ENCODE measurements around the gene ZNF594. TPM values are rescaled to one million over a fixed set of nuclear protein-coding genes. Genes with fewer than 3 reads are reported as not detected.
"Not testable (repeated sequence)": the region's sequence is repeated elsewhere in the genome, so short reads cannot be mapped to it uniquely, and the experiment has no call there.

The ZNF594 gene
- total RNA-seq, 1 experiment from 2014 or later = 10.1 TPM

- DNase-seq (ENCODE audit: low spot score); ATAC-seq; H3K9me3 Mint-ChIP-seq; H3K27me3 Mint-ChIP-seq (ENCODE audit: low read depth); POLR2A ChIA-PET; H3K36me3 Mint-ChIP-seq; CTCF ChIA-PET; H3K4me3 Mint-ChIP-seq; H3K4me1 Mint-ChIP-seq; H3K27ac Mint-ChIP-seq: not testable (repeated sequence)
Observed at GRCh38 chr17:5134571-5134970, 57.1 kb downstream of the ZNF594 start.

GRCh38 chr17:5133961-5134360 lies 57.7 kb downstream of the ZNF594 start:
- H3K27me3 Mint-ChIP-seq (ENCODE audit: low read depth); H3K4me1 Mint-ChIP-seq; POLR2A ChIA-PET; ATAC-seq; H3K9me3 Mint-ChIP-seq; DNase-seq (ENCODE audit: low spot score); H3K36me3 Mint-ChIP-seq; H3K4me3 Mint-ChIP-seq; H3K27ac Mint-ChIP-seq; CTCF ChIA-PET: not testable (repeated sequence)

GRCh38 chr17:5133311-5133710 lies 58.4 kb downstream of the ZNF594 start:
- ChIA-PET POLR2A (no interaction called here), CTCF (no interaction called here)
- no peak for DNase-seq (ENCODE audit: low spot score)
- no peak for ATAC-seq
- no peaks in the 10 kb centered on the region for H3K36me3 Mint-ChIP-seq
- no peak for TF ChIP-seq EMX1 (CRISPR knock-in tag; IDR thresholded peaks at IDR 0.05)
- no peak for TF ChIP-seq SP1 (CRISPR knock-in tag; conservative IDR thresholded peaks at IDR 0.05)
- no peak for TF ChIP-seq ZNF121 (CRISPR knock-in tag; IDR thresholded peaks at IDR 0.05)
- no peak for TF ChIP-seq ZNF423 (CRISPR knock-in tag; IDR thresholded peaks at IDR 0.05)
- TF ChIP-seq ZNF281 (CRISPR knock-in tag; IDR thresholded peaks at IDR 0.05) = no peak
- TF ChIP-seq NR1H2 (CRISPR knock-in tag; IDR thresholded peaks at IDR 0.05) = no peak
- no peak for TF ChIP-seq SOX15 (CRISPR knock-in tag; IDR thresholded peaks at IDR 0.05)
- no peak for TF ChIP-seq AFF4 (CRISPR knock-in tag; IDR thresholded peaks at IDR 0.05; ENCODE audit: borderline replicate concordance)
- no peak for TF ChIP-seq TEAD4 (CRISPR knock-in tag; IDR thresholded peaks at IDR 0.05)
- TF ChIP-seq ARID4B (CRISPR knock-in tag; IDR thresholded peaks at IDR 0.05; ENCODE audit: borderline replicate concordance) = no peak
- no peak for TF ChIP-seq USF1 (CRISPR knock-in tag; IDR thresholded peaks at IDR 0.05)
- H3K27ac Mint-ChIP-seq = no peak overlapping the region
- H3K4me1 Mint-ChIP-seq = no peaks in the 10 kb centered on the region
- no peak overlapping the region for H3K4me3 Mint-ChIP-seq
- no peaks in the 10 kb centered on the region for H3K9me3 Mint-ChIP-seq
- no peaks in the 10 kb centered on the region; the same call in 1 of the 2 replicates for H3K27me3 Mint-ChIP-seq (ENCODE audit: low read depth)

- H3K27me3 Mint-ChIP-seq (ENCODE audit: low read depth); DNase-seq (ENCODE audit: low spot score); H3K4me1 Mint-ChIP-seq; H3K4me3 Mint-ChIP-seq; POLR2A ChIA-PET; CTCF ChIA-PET; H3K36me3 Mint-ChIP-seq; H3K9me3 Mint-ChIP-seq; H3K27ac Mint-ChIP-seq; ATAC-seq: not testable (repeated sequence)
Observed at GRCh38 chr17:5132503-5133225, 59.0 kb downstream of the ZNF594 start.

GRCh38 chr17:5131799-5132502 lies 59.7 kb downstream of the ZNF594 start:
- H3K4me1 Mint-ChIP-seq; POLR2A ChIA-PET; H3K36me3 Mint-ChIP-seq; H3K27me3 Mint-ChIP-seq (ENCODE audit: low read depth); DNase-seq (ENCODE audit: low spot score); H3K4me3 Mint-ChIP-seq; H3K27ac Mint-ChIP-seq; H3K9me3 Mint-ChIP-seq; ATAC-seq: not testable (repeated sequence)
- CTCF ChIA-PET = interaction anchor here (1.1 kb wide), 1 partner anchor 106 kb away, joined by 3 read pairs; no protein-coding TSS in a partner anchor

All from WTC11 (cell line).